ENCODE measurements around the gene USP10.

DNA sequence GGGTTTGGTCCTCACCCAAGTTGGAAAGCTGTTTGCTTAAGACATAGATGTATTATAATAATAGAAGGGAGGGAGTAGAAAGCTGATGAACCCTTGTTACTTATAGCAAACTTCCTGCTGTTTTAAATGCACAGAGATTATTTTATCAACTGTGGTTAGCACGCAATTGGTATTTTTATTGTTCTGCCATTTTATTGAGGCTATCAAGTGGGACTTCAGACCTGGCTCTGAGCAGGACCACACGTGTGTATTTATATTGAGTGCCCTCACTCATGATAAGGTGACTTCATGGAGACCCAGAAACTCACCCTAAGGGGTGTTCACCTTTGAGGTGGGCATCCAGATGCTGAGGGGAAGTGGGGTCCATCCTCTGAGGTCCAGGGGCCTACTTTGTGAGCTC, 34.4 kb upstream of the USP10 start:
- TF ChIP-seq, protein P1, sequence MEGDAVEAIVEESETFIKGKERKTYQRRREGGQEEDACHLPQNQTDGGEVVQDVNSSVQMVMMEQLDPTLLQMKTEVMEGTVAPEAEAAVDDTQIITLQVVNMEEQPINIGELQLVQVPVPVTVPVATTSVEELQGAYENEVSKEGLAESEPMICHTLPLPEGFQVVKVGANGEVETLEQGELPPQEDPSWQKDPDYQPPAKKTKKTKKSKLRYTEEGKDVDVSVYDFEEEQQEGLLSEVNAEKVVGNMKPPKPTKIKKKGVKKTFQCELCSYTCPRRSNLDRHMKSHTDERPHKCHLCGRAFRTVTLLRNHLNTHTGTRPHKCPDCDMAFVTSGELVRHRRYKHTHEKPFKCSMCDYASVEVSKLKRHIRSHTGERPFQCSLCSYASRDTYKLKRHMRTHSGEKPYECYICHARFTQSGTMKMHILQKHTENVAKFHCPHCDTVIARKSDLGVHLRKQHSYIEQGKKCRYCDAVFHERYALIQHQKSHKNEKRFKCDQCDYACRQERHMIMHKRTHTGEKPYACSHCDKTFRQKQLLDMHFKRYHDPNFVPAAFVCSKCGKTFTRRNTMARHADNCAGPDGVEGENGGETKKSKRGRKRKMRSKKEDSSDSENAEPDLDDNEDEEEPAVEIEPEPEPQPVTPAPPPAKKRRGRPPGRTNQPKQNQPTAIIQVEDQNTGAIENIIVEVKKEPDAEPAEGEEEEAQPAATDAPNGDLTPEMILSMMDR (IDR thresholded peaks at IDR 0.05 in 4 of 5, conservative IDR thresholded peaks at IDR 0.05 in 1 of 5): no peak
- no peak for TF ChIP-seq POLR2A (IDR thresholded peaks at IDR 0.05)
